Suppressor macrophage (primary cell): ENCODE measurements around the gene C12orf57.

Experiments
- DNase-seq, 4 experiments: peaks; one replicate each; pipeline ENCODE4 v3.0.0-alpha.2; 2020 to 2022

Gene C12orf57

DNA sequence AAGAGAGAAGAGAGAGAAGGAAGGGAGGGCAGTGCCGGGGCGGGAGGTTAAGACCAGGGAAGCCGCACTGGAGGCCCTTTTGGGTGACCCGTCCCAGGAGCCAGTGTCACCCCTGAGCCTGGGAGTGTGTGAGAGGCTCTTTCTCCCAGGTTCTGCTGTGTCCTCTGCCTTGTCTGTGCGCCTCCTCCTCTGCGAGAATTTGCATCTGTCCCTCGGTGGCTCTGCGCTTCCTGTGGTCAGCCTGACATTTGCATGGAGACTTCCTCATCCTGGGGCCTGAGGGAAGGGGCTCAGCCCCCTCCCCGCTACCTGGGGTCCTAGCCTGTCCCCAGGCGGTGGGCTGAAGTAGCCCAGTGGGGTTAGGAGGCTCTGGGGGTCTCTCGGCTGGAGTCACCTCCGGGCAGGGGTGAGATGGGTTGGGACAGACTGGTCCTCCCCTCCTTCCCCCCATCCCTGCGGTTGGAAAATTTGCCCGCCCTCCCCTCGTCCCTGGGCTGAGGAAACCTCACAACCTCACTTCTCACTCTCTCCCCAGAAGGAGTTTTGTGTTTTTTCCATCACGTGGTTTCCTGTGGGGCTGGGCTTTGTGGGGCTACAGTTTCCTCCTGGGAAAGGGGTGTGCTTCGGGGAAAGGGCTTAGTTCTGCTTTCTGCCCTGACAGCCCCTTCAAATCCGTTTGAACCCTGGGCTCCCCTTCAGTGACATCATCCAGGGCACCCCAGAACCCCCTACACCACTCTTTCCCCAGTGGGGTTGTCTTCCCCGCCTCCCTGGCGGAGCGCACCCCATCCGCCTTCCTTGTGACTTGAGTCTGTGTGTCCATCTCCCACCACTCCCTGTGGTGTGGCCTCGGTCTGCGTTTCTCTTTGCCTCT is 9.9 kb downstream of the C12orf57 start:
- DNase-seq, result peak; percentile 92 to 96 (median 94)

DNA sequence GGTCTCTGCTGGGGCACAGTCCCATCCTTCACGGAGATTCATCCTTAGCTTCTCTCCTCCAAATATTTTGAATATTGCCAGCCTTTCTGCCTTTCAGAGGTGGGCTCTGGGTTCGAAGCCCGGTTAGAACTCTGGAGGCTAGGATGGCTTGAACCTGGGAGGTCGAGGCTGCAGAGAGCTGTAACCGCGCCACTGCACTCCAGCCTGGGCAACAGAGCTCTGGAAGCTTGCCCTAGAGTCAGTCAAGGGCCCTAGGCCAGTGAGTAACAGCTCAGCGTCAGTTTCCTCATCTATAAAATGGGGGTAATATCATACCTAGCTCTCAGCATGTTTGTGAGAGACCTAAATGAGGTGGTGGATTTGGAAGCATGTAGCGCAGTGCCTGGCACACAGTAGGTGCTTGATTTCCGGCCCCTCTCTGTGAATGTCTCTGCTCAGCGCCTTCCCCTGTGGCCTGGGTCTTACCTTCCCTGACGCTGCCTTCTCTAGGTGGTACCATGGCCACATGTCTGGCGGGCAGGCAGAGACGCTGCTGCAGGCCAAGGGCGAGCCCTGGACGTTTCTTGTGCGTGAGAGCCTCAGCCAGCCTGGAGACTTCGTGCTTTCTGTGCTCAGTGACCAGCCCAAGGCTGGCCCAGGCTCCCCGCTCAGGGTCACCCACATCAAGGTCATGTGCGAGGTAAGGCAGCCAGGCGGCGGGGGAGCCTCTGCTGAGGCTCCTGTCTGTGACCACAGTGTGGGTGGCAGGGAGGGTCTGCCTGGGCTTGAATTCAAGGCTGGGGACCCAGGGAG is 10.7 kb downstream of the C12orf57 start:
- DNase-seq, result no peak

GRCh38 chr12:6955108-6956020 is 11.5 kb downstream of the C12orf57 start:
- peak in 2 of 4 experiments; percentile 47 to 59 for DNase-seq

DNA sequence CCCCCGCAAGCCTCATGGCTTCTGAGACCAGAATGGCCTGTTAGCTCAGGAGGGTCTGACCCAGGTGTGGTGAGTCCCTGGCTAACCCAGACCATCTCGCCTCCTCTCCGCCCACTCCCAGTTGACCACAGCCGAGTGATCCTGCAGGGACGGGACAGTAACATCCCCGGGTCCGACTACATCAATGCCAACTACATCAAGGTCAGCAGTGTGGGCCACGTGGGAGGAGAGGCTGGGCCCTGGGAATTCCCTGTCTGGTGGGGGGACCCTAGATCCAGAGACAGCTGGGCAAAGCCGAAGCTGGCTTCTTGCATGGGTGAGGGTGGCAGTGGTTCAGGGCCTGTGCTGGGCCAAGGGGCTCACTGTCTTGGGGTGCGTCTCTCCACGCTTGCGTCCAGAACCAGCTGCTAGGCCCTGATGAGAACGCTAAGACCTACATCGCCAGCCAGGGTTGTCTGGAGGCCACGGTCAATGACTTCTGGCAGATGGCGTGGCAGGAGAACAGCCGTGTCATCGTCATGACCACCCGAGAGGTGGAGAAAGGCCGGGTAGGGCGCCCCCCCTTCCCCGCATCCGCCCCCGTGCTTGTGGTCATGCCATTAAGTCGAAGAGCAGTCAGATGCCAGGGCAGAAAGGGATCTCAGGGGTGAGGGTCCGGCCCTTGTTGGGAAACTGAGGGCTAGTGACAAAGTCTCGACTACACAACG is 12.4 kb downstream of the C12orf57 start:
- peak; percentile 51 to 71 (median 57) for DNase-seq

- no peak for DNase-seq
Measured at GRCh38 chr12:6957151-6957701, 13.4 kb downstream of the C12orf57 start.

GRCh38 chr12:6957741-6958608 is 14.2 kb downstream of the C12orf57 start:
- peak in 1 of 4 experiments; percentile 32 for DNase-seq

GRCh38 chr12:6958609-6959057 is 14.8 kb downstream of the C12orf57 start:
- peak in 3 of 4 experiments; percentile 78 to 90 (median 80) for DNase-seq

- peak; percentile 86 to 95 (median 92) for DNase-seq
Measured at GRCh38 chr12:6959058-6959804, 15.4 kb downstream of the C12orf57 start.

DNA sequence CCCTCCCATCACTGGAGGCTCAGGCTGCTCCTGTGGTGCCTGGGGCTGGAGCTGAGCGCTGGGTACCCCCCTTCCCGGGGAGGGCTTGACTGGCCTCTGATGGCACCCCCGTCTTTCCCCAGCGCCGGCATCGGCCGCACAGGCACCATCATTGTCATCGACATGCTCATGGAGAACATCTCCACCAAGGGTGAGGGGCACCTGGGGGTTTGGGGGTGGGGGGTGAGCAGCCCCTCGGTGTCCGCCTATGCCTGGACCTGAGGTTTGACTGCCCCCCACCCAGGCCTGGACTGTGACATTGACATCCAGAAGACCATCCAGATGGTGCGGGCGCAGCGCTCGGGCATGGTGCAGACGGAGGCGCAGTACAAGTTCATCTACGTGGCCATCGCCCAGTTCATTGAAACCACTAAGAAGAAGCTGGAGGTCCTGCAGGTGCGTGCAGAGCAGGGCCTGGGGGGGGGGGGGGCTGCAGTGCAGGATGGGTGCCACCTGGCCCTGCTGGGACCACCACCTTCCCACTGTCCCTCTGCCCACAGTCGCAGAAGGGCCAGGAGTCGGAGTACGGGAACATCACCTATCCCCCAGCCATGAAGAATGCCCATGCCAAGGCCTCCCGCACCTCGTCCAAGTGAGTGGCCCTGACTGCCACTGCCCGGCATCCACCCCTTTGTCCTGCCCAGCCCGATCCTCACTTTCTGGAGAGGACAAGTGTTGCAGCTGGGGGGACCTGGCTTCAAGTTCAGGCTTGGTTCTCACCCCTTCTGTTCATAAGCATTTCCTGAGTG is 16.2 kb downstream of the C12orf57 start:
- no peak for DNase-seq

GRCh38 chr12:6960593-6961277 is 16.9 kb downstream of the C12orf57 start:
- peak; percentile 63 to 75 (median 70) for DNase-seq

GRCh38 chr12:6961278-6961694 is 17.5 kb downstream of the C12orf57 start:
- DNase-seq, result peak; percentile 95 to 99 (median 97)

DNA sequence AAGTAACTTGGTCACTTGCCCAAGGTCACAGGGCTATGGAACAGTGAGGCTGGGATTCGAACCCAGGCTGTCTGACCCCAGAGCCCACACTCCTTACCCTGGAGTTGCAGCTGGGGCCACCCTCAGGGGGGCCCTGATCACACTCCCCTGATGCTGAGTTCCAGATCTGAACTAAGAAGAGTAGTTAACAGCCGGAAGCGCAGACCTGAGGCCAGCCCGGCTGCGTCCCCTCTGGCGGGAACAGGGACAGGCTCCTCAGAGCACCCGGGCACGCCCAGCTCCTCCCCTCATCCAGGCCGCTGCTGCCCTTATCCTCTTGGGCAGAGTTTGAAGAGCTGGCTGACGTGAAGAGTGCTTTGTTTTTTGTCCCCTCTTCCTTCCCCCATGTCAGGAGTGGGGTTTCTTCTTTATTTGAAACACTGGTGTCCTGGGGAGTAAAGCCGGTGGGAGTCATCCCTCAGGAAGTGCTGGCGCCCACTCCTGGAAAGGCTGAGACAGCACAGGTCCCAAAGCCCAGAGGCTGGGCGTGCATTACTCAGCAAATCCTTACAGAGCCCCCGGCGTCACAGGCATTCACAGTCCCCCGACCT is 18.0 kb downstream of the C12orf57 start:
- DNase-seq, result peak; percentile 73 to 89 (median 84)

GRCh38 chr12:6962285-6963015 is 18.6 kb downstream of the C12orf57 start:
- peak in 2 of 4 experiments; percentile 12 to 23 for DNase-seq

DNA sequence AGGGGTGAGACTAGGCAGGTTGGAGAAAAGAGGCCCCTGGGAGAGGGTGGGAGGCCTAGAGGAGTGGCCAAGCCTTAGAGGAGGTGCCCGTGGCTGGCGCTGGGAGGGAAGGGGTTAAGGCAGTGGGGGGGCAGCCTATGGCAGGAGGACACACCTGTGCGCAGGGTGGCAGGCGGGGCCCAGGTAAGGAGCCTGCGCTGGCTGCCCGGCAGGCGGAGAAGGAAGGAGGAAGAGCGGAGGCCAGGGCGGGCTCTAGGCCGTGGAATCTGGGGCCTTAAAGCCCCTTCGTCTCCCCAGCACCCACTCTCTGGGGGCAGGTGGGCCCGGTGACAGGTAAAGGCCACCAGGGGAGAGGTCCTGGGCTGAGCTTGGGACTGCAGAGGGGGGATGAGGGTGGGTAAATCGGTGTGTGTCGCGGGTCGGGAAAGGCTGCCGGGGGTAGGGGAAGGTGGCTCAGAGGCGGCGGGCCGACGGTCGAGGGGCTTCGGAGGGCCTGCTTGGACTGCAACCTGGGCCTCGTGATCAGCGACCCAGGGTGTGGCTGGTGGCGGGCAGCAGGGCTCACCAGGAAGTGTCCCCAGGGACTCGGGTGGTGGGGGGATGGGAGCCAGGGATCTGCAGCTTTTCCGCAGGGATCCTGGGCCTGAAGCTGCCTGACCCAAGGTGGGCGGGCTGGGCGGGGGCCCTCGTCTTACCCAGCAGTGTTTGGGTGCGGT is 19.4 kb downstream of the C12orf57 start:
- peak in 1 of 4 experiments; percentile 11 for DNase-seq

DNA sequence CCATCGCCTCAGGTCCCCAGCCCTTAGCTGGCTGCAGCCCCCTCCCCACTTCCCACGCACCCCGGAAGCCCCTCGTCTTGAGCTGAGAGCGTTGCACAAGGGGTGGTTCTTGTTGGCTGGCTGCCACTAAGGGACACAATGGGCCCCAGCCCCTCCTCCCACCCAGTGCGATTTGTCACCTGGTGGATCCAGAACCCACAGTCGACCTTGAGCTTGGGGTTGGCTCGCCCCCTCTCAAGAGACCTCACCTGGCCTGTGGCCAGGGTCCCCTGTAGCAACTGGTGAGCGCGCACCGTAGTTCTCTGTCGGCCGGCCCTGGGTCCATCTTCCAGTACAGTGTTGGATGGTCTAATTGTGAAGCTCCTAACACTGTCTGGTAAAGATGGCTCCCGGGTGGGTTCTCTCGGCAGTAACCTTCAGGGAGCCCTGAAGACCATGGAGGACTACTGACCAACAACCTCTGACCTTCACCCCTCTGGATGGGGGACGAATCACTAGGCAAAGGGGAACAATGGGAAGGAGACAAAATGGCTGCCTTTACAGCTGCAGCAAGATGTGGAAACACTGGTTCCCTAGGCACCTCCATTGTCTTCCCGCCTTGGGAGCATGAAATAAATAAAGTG is 20.1 kb downstream of the C12orf57 start:
- DNase-seq, result peak in 1 of 4 experiments; percentile 21

DNA sequence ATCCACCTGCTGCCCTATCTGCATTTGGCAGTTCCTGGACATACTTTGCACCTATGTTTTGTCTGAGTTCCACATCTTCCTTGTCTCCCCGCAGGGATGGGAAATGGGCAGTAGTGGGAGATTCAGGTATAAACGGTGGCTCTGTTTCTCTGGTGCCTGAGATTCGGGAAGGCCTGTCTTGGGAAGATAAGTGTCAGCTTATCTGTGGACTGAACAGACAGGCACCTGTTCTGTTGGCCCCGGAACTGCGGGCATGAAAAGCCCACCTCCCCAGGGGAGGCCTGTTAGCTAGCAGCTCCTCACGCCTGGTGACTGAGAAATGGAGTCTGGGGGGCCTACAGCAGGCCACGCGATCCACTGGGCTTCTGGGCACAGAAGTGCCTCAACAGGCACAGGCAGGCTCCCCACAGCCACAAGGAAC is 20.8 kb downstream of the C12orf57 start:
- DNase-seq, result no peak
